Endothelial cell of umbilical vein (primary cell): Measurements from ENCODE around the gene BNC2. TPM values are rescaled to one million over a fixed set of nuclear protein-coding genes. Genes with fewer than 3 reads are reported as not detected.

ENCODE experiments used
- BruUV-seq: library from RNA; stranded (reverse); fragments of 400-500 nt; replicated peaks from 2 replicates; lab custom pipeline; 2021; lab: Mats Ljungman, UMichigan
- CTCF ChIA-PET: fragments of 300-600, 350-600 bp; sonication (Branson Sonifier 250); formaldehyde crosslinking; loops from one replicate; lab custom pipeline; 2021; ENCODE audit warnings: antibody characterized with exemption, inconsistent platforms; lab: Charles Lee
- POLR2A ChIA-PET: fragments of 300-600, 350-600 bp; sonication (Branson Sonifier 250); formaldehyde crosslinking; loops from one replicate; lab custom pipeline; 2021; ENCODE audit warnings: antibody characterized with exemption, inconsistent platforms; lab: Charles Lee
- DNase-seq: peaks from one replicate; pipeline ENCODE4 v3.0.0-alpha.2; 2011; ENCODE audit warnings: low read depth, low spot score
- FAIRE-seq: peaks from 2 replicates; lab custom pipeline; 2011; peaks lifted over from hg19 to GRCh38; lab: Jason Lieb, UNC
- H2AFZ ChIP-seq: 2 replicates; pipeline ENCODE4 v1.6.0; 2012; ENCODE audit warnings: low read depth, low read length, control low read depth, inconsistent platforms
- H3K27ac ChIP-seq: 2 replicates; pipeline ENCODE4 v1.5.1; 2011; ENCODE audit warnings: low read depth, mild to moderate bottlenecking, control low read depth, low read length, moderate library complexity; ENCODE audit not compliant: insufficient read depth
- H3K27me3 ChIP-seq, 2 experiments: 2 replicates each; pipeline versions ENCODE4 v1.6.0 to v1.6.1; 2011; ENCODE audit warnings: low read length in 2 of 2, mixed read lengths in 1 of 2; ENCODE audit not compliant: control insufficient read depth in 2 of 2, insufficient read depth in 2 of 2
- H3K36me3 ChIP-seq, 2 experiments: 2 replicates in 1 of 2; 3 replicates in 1 of 2; pipeline ENCODE4 v1.5.1; 2011; ENCODE audit warnings: low read length in 2 of 2, mild to moderate bottlenecking in 1 of 2, moderate library complexity in 1 of 2; ENCODE audit not compliant: control insufficient read depth in 2 of 2, insufficient read depth in 2 of 2; ENCODE audit errors: extremely low read depth in 1 of 2
- H3K4me1 ChIP-seq: 3 replicates; pipeline ENCODE4 v1.5.1; 2011; ENCODE audit warnings: mild to moderate bottlenecking, low read length; ENCODE audit not compliant: control insufficient read depth, insufficient read depth; ENCODE audit errors: extremely low read depth
- H3K4me2 ChIP-seq: 2 replicates; pipeline ENCODE4 v1.6.1; 2011; ENCODE audit warnings: low read length, control low read depth, mixed read lengths; ENCODE audit not compliant: insufficient read depth
- H3K4me3 ChIP-seq, 3 experiments: fragments of 200-600 bp in 1 of 3; sonication (generic), shearing (Covaris generic) in 1 of 3; replicated peaks in 1 of 3; 2 replicates each; pipeline ENCODE4 v1.5.1; 2011 to 2016; ENCODE audit warnings: control low read depth in 3 of 3, low read length in 3 of 3, mild to moderate bottlenecking in 2 of 3, inconsistent platforms in 1 of 3, low read depth in 1 of 3, moderate library complexity in 1 of 3; ENCODE audit not compliant: insufficient read depth in 1 of 3
- H3K79me2 ChIP-seq: 2 replicates; pipeline ENCODE4 v1.6.0; 2012; ENCODE audit warnings: low read length, inconsistent platforms; ENCODE audit not compliant: control insufficient read depth, insufficient read depth
- H3K9ac ChIP-seq: replicated peaks from 2 replicates; pipeline ENCODE3; 2011; ENCODE audit warnings: low read length, control low read depth; ENCODE audit not compliant: insufficient read depth; ENCODE audit errors: extremely low read depth
- H3K9me1 ChIP-seq: replicated peaks from 3 replicates; pipeline ENCODE4 v1.6.0; 2011; ENCODE audit warnings: mild to moderate bottlenecking, low read length; ENCODE audit not compliant: control insufficient read depth, insufficient read depth; ENCODE audit errors: extremely low read depth
- H3K9me3 ChIP-seq: replicated peaks from 2 replicates; pipeline ENCODE4 v1.5.1; 2012; ENCODE audit warnings: low read length, inconsistent platforms; ENCODE audit not compliant: control insufficient read depth, insufficient read depth
- H4K20me1 ChIP-seq: replicated peaks from 2 replicates; pipeline ENCODE3; 2011; ENCODE audit warnings: mild to moderate bottlenecking, low read length; ENCODE audit not compliant: control insufficient read depth, insufficient read depth; ENCODE audit errors: extremely low read depth
- CTCF ChIP-seq, 2 donors: IDR thresholded peaks; 1 replicate in 1 of 2; 2 replicates in 1 of 2; pipeline ENCODE4 v1.5.1; 2011; ENCODE audit warnings: low read length in 2 of 2, mild to moderate bottlenecking in 2 of 2, moderate library complexity in 2 of 2, control low read depth in 1 of 2, inconsistent platforms in 1 of 2, low read depth in 1 of 2; ENCODE audit not compliant: insufficient read depth in 1 of 2; ENCODE audit errors: extremely low read depth in 1 of 2
- EZH2 ChIP-seq: IDR thresholded peaks from 2 replicates; pipeline ENCODE4 v1.6.1; 2012; ENCODE audit warnings: borderline replicate concordance, low read depth, mild to moderate bottlenecking, moderate library complexity, low read length, inconsistent platforms; ENCODE audit not compliant: severe bottlenecking
- FOS ChIP-seq: IDR thresholded peaks from 2 replicates; pipeline ENCODE4 v1.6.1; 2011; ENCODE audit warnings: mild to moderate bottlenecking, low read length, moderate library complexity, borderline replicate concordance; ENCODE audit not compliant: insufficient read depth
- GATA2 ChIP-seq: IDR thresholded peaks from 2 replicates; pipeline ENCODE4 v1.7.0; 2011; ENCODE audit warnings: low read depth, mild to moderate bottlenecking, moderate library complexity, mixed read lengths, low read length; ENCODE audit not compliant: insufficient read length, insufficient read depth
- JUN ChIP-seq: IDR thresholded peaks from 2 replicates; pipeline ENCODE4 v1.6.1; 2011; ENCODE audit warnings: borderline replicate concordance, low read depth; ENCODE audit not compliant: insufficient read length, insufficient read depth
- MAX ChIP-seq: IDR thresholded peaks from 2 replicates; pipeline ENCODE4 v1.6.1; 2011; ENCODE audit not compliant: insufficient read depth, insufficient read length
- MYC ChIP-seq: IDR thresholded peaks from one replicate; pipeline ENCODE4 v1.6.1; 2011; ENCODE audit warnings: mild to moderate bottlenecking, low read depth, low read length
- POLR2A ChIP-seq: IDR thresholded peaks from 2 replicates; pipeline ENCODE4 v1.6.1; 2012; ENCODE audit warnings: low read depth, mild to moderate bottlenecking, control low read depth, low read length
- POLR2AphosphoS5 ChIP-seq: IDR thresholded peaks from 2 replicates; pipeline ENCODE4 v1.6.1; 2012; ENCODE audit warnings: low read depth, mild to moderate bottlenecking, control low read depth, low read length, moderate library complexity; ENCODE audit not compliant: insufficient read depth
- dilution Hi-C: fragments of 300-500 bp; cut with MboI; formaldehyde crosslinking; loops from one replicate; pipeline ENCODE4 v1.15.0; 2019; ENCODE audit warnings: low sequenced_read_pairs; ENCODE audit not compliant: extremely low pct_ligation_motif_present
- intact Hi-C: fragments of 100-400 bp; cut with micrococcal nuclease; formaldehyde crosslinking; loops from one replicate; pipeline ENCODE4 v1.10.0; 2022
- polyA plus RNA-seq, 4 experiments: library from polyadenylated mRNA; depleted of rRNA in 3 of 4; stranded (reverse) in 3 of 4; unstranded in 1 of 4; fragments of >200 nt; gene quantifications; 2 replicates each; pipeline versions ENCODE4 v1.2.1 to v1.2.3, GENCODE V29; 2011 to 2012; ENCODE audit warnings: missing spikeins in 1 of 4
- total RNA-seq: library from RNA; stranded (reverse); gene quantifications from 2 replicates; pipeline ENCODE4 v1.2.3, GENCODE V29; 2021

The BNC2 gene
- total and polyA plus RNA-seq, 2 donors (not counting 3 experiments of a cell fraction or from before 2014, with no cell fraction given), result 12.1 to 34.3 TPM

GRCh38 chr9:16425562-16426231 is 444.8 kb downstream of the BNC2 start:
- Histone ChIP-seq H3K4me2 (no peak overlapping the region), H3K36me3 (no peaks in the 10 kb centered on the region), H3K79me2 (no peaks in the 10 kb centered on the region), H3K9ac (no peak overlapping the region), H4K20me1 (no peaks in the 10 kb centered on the region), H3K27ac (no peak overlapping the region), H3K27me3 (no peaks in the 10 kb centered on the region), H3K4me3 (no peak overlapping the region), H3K9me1 (no peaks in the 10 kb centered on the region), H3K4me1 (no peaks in the 10 kb centered on the region), H3K9me3 (no peaks in the 10 kb centered on the region), H2AFZ (no peak overlapping the region)
- ChIA-PET CTCF (interaction anchor here (0.8 to 2.3 kb wide), 3 partner anchors 11 to 17 kb away, joined by 3 to 5 read pairs (median 4); no protein-coding TSS in a partner anchor), POLR2A (no interaction called here)
- no peak for DNase-seq
- dilution Hi-C loops, result no loop called here
- intact Hi-C loops, result no loop called here
- no peak for TF ChIP-seq GATA2
- TF ChIP-seq MYC, result no peak
- no peak for TF ChIP-seq FOS
- BruUV-seq, result no TSS peak
- no peak for FAIRE-seq

- intact Hi-C loops (no loop called here), dilution Hi-C loops (no loop called here)
- no peaks in the 10 kb centered on the region for H3K79me2 ChIP-seq
- no TSS peak for BruUV-seq
- H3K27me3 ChIP-seq, result no peaks in the 10 kb centered on the region
- ChIA-PET POLR2A (no interaction called here), CTCF (no interaction called here)
- H4K20me1 ChIP-seq, result no peaks in the 10 kb centered on the region
- H3K27ac ChIP-seq, result no peak overlapping the region
- no peak overlapping the region for H2AFZ ChIP-seq
- peaks cover 0 to 5% of the 10 kb centered on the region in 2 experiments for H3K36me3 ChIP-seq
- H3K9ac ChIP-seq, result no peak overlapping the region
- no peak for TF ChIP-seq CTCF (IDR thresholded peaks at IDR 0.05; ENCODE audit: extremely low read depth in 1 of 2, insufficient read depth in 1 of 2, low read depth in 1 of 2, low read length in 2 of 2)
- TF ChIP-seq POLR2AphosphoS5, result no peak
- no peak for TF ChIP-seq FOS
- TF ChIP-seq POLR2A, result no peak
- TF ChIP-seq MAX, result no peak
- no peak for TF ChIP-seq EZH2
- TF ChIP-seq MYC, result no peak
- no peak for TF ChIP-seq JUN
- TF ChIP-seq GATA2, result no peak
- no peak for DNase-seq
- peaks cover 6% of the 10 kb centered on the region for H3K4me1 ChIP-seq
- no peaks in the 10 kb centered on the region for H3K9me1 ChIP-seq
- H3K4me2 ChIP-seq, result no peak overlapping the region
- no peak overlapping the region for H3K4me3 ChIP-seq
- FAIRE-seq, result no peak
- no peaks in the 10 kb centered on the region for H3K9me3 ChIP-seq
These were observed 448.4 kb downstream of the BNC2 start for GRCh38 chr9:16422114-16422513.
